ENCODE data around the gene GAD1.

GAD1 gene

DNA sequence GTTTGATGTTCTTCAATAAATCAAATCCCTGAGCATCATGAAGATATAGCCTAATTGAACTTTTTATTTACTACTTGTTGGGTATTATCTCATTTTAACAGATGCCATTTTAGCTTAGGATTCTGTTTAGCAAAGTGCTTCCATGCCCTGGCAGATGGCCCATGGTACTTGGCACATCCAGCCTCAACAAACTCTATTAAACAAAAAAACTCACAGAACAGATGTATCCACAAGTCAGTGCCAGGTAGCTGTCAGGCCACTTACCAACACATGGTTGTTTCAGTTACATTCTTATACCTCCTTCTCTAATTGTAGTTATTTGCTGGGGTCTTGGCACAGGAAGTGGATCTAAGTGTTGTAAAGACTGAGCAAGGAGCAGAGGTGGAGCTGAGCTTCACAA lies 29.6 kb downstream of the GAD1 start:
- DNase-seq (ENCODE audit: low spot score): no peak

DNA sequence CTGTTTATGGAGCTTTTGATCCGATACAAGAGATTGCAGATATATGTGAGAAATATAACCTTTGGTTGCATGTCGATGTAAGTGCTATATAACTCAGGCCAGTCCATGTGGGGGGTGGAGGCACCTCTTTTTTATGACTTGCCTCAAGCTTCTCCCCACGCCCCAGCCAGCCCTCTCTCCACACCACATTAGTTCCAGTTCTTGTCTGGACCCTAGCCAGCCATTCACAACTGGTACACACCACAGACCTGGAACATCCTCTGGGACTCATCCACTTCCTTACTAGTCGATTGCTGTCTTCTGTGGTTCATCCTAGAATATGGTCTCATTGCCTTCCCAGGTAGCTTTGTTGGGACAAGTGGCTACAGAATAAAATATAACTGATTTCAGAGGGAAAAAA lies 31.0 kb downstream of the GAD1 start:
- DNase-seq (ENCODE audit: low spot score): no peak

DNA sequence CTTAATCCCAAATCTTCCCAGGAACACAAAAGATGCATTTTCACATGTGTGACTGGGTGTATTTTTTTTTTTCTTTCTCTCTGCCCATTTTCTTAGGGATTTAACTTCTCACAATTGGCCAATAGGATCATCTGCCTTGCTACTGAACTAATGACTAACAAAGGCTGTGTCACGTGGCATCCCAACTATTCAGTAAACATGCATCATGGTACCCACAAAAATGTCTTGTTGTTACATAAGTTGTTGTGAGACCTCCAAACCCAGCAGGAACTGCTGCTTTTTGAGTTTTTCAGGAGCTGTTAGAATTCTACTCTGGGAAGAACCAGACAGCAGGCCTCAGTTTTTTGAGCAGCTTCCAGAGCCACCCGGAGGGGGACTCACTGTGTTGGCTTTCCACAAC lies 31.9 kb downstream of the GAD1 start:
- no peak for DNase-seq (ENCODE audit: low spot score)

GRCh38 chr2:170850251-170850650 lies 33.6 kb downstream of the GAD1 start:
- DNase-seq (ENCODE audit: low spot score): no peak

DNA sequence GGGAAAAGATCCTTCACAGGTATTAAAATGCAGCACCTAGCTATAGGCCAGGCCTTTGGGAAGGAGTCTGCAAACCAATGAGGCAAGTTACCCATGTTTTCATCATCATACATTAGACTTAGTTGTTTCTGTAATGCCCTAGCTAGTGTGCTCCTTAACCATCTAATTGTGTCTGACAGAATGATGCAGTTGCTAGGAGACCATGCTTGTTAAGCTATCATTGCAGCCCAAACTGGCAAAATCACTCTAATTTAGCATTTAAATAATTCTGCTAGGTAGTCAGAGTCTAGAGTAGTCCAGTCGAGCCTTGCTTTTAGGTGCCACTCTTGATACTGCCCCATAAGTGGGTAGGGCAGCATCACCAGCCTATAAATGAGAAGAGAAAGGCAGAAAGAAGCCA lies 34.9 kb downstream of the GAD1 start:
- no peak for DNase-seq (ENCODE audit: low spot score)

- DNase-seq (ENCODE audit: low spot score): no peak
Measured at GRCh38 chr2:170856066-170856465, 39.4 kb downstream of the GAD1 start.

GRCh38 chr2:170862286-170862902 lies 45.7 kb downstream of the GAD1 start:
- no peak for DNase-seq (ENCODE audit: low spot score)

GRCh38 chr2:170863087-170863486 lies 46.4 kb downstream of the GAD1 start:
- no peak for DNase-seq (ENCODE audit: low spot score)

DNA sequence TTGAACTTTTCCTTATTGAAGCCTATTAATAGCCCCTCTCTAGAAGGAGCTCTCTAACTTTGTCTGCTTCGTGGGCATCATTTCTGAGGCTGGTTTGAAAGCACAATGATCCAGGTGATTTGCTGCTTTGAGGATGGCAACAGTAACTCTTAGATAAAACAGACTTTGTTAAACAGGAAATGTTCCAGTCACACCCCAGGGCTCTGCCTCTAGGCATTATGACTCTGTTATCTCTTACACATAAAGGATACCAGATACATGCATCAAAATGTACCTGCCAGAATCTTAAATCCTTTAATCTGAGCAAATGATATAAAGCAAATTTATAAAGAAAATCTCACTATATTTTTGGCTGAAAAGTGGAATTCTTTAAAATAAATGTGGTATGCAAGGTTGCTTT lies 52.3 kb downstream of the GAD1 start:
- DNase-seq (ENCODE audit: low spot score): no peak

GRCh38 chr2:170869461-170869860 lies 52.8 kb downstream of the GAD1 start:
- no peak for DNase-seq (ENCODE audit: low spot score)

DNA sequence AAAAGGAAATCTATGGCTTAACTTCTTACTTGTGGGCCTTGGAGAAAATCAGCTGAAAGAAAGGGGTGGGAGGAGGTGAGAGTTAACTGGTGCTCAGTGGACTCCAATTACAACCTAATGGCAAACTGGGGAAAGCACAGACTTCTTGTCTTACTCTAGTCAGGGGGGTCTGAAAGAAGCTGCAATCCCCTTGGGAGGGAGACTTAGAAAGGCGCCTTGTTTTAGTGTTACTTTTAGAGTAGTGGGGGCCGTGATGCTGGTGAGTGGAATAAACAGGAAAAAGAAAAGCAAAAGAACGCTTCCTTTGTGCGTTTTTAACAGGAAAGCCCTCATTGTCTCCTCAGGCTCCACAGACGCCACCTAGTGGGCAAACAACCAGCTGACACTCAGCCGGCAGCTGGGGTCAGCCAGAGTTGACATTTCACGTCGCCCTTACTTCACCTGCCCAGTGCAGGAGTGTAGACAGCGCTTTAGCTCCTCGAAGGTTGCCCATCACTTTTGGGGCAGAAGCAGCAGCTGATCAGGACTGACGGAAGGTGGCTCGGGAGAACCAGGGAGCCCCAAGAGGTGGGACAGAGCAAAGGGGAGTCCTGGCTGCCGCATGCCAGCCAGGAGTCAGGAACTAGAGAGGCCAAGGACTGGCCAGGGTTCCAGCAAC lies 56.5 kb downstream of the GAD1 start:
- peak; percentile 73 for DNase-seq (ENCODE audit: low spot score)

DNA sequence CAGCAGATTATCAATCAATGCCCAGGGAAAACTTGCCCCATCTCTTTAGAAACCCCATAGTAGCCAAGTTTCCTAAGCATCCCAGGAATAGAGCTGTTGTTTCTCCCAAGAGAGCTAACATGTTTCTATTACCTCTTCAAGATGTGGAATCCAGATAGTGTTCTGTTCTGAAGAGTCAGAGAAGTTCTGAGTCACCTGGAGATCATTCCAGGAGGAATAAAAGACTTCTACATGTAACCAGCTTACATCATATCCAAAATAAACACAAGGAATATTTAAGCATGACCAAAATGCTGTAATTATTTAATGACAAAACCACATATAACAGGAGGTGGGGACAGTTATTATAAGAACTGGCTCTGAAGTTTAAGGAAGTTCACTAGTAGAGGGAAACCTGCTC lies 61.4 kb downstream of the GAD1 start:
- no peak for DNase-seq (ENCODE audit: low spot score)

DNA sequence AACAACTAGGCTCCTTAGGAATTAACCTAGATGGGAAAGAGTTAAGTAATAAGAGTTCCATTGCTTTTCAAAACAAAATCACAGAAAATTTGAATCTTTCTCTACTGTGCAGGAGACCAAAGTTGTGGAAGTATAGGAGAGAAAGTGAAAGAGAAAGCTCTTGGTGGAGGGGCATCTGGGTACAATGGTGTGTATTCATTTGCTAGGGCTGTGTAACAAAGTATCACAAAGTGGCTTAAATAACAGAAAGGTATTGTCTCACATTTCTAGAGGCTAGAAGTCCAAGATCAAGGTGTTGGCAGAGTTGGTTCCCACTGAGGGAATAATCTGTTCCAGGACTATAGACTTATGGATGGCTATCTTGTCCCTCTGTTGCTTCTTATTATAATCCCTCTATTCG lies 61.8 kb downstream of the GAD1 start:
- DNase-seq (ENCODE audit: low spot score): no peak

DNA sequence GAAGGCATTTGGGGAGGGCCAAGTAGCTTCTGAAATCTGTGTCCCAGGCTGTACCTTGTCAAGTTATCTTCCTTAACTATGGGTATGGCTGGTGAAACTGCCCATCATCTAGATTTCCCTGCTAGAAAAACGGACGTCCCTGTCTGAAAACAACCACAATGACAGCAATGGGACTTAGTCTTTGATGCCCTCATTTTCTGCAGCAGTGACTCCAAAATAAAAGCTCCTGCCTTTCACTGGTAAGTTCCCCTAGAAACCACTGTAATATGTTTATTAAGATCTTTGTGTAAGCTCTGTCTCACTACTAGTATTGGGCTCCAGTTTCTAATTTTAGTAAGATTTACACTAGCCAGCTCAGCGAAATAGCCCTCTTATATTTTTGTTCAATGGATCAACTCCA lies 65.2 kb downstream of the GAD1 start:
- no peak for DNase-seq (ENCODE audit: low spot score)

DNA sequence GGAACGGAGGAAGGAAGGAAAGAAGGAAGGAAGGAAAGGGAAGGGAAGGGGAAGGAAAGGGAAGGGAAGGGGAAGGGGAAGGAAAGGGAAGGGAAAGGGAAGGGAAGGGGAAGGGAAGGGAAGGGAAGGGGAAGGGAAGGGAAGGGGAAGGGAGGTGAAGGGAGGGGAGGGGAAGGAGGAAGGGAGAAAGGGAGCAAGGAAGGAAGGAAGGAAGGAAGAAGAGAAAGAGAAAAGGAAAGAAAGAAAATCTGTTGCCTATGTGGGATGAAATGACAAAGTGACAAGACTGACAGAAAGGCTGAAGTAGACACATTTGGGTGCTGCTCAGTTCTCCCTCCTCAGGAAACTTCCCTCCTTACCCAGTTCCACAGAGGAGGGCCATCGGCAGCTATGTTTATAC lies 66.1 kb downstream of the GAD1 start:
- no peak for DNase-seq (ENCODE audit: low spot score)

DNA sequence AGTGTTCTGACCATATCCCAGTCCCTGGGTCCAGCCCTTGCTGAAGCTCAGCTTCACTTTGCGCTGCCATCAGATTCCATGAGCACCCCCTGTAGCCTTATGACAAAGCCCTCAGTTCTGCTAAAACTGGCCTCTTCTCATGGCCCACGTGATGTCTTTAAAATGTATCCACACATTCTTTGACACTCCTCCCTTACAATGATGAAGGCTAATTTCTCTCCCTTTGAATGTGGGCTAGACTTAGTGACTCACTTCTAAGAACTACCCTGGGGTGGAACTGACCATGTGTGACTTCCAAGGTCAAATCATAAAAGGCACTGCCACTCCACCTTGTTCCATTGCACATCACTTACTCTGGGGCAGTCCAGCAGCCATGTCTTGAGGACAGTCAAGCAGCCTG lies 67.0 kb downstream of the GAD1 start:
- no peak for DNase-seq (ENCODE audit: low spot score)

GRCh38 chr2:170885130-170885791 lies 68.6 kb downstream of the GAD1 start:
- no peak for DNase-seq (ENCODE audit: low spot score)

DNA sequence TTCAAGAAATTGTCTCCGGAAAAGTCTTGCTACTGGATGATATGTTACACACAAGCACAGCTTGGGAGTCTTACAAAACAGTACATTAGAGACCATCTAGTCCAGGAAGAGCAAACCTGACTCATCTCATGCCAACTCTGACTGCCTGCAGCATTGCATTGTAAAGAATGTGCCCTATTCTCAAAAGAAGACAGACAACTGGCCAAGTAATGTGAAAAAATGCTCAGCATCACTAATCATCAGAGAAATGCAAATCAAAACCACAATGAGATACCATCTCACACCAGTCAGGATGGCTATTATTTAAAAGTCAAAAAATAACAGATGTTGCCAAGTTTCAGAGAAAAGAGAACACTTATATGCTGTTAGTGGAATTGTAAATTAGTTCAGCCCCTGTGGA lies 69.7 kb downstream of the GAD1 start:
- DNase-seq (ENCODE audit: low spot score): no peak

- DNase-seq (ENCODE audit: low spot score): no peak
Measured at GRCh38 chr2:170887496-170887895, 70.8 kb downstream of the GAD1 start.

GRCh38 chr2:170887896-170888295 lies 71.2 kb downstream of the GAD1 start:
- DNase-seq (ENCODE audit: low spot score): no peak

DNA sequence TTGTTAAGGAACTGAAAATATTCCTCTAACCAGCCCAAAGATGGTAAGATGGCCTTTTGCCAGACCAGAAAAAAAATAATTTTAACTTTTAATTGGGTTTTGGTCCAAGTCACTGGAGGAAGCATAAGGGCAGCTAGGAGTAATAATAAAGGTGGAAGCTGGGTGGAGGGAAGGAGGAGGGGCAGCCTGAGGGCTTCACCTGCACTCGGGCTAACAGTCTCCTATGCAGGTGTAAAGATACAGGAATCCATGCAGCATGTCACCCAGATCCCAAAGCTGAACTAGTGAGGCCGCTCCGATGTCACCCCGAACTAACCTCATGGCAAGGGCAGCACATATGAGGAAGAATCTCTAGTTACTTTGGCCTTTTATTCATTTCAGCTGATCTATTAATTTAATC lies 75.2 kb downstream of the GAD1 start:
- DNase-seq (ENCODE audit: low spot score): no peak

DNA sequence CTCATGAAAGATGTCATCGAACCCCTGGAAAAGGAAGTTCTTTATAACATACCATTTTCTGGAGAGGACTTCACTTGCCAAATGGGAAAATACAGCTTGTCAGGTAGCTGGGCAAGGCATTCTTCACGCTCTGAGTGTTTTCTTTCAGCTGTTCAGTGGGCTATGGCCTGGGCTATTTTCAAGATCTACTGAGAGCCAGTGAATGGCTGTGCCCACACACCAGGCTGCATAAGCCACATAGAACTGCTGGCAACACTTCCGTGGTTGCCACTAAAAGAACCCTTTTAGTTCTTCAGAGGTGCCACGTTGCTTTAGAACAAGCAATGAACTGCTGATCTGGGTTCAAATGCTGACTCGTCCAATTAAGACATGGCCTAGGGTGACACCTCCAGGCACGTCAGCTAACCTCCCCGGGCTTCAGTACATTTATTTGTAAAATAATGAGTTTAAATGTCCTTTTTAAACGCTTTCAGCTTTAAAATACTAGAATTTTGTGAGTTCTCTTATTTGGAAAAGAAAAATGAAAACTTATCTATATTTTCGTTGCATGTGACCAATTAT lies 75.8 kb downstream of the GAD1 start:
- no peak for DNase-seq (ENCODE audit: low spot score)

DNA sequence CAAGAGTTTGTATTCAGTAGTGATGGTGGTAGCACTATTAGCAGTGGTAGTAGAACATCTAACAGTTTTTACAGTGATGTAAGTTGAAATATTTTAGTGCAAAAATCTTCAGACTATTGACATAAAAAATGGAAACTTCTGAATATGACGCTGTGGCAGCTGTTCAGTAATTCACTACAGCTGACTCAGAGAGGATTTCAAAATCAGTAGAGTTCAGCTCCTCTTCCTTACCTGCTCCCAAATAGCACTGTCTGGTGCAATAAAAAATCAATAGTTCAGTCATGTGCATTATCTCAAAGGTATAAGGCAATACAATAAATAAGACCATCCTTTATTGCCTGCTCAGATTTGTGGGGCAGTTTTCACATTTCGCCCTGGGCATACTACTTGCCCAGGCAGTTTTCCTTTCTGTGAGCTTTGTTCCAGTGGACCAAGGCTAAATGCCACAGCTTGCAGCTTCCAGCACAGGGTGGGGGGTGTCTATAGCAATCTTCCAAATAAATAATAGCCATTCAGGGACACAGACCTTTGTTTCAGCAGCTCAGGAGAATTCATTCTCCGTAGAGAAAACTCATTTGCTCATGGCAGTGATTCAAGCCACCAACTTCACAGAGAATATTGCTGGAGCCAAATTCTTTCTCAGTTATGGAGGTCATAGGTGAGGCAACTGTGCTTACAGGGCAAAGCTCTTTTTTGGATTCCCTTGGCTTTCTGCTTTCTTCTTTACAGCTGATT lies 78.5 kb downstream of the GAD1 start:
- no peak for DNase-seq (ENCODE audit: low spot score)

All from CD4-positive, alpha-beta T cell treated with Interleukin-15 for 4 hours (primary cell).